GM10847 (cell line): ENCODE measurements around the gene ZNF500.

ENCODE experiments used
- POLR2A ChIP-seq: IDR thresholded peaks from 2 replicates; pipeline ENCODE4 v1.6.1; 2011; ENCODE audit not compliant: insufficient read length; ENCODE audit errors: extremely low read depth

ZNF500 gene

GRCh38 chr16:4800290-4801041 lies 33.5 kb upstream of the ZNF500 start:
- TF ChIP-seq POLR2A: peak; percentile 33

GRCh38 chr16:4799171-4799855 lies 32.4 kb upstream of the ZNF500 start:
- TF ChIP-seq POLR2A: no peak

GRCh38 chr16:4798456-4798855 lies 31.5 kb upstream of the ZNF500 start:
- TF ChIP-seq POLR2A: no peak

- no peak for TF ChIP-seq POLR2A
Observed at GRCh38 chr16:4797805-4798252, 30.9 kb upstream of the ZNF500 start.

GRCh38 chr16:4796982-4797804 lies 30.2 kb upstream of the ZNF500 start:
- TF ChIP-seq POLR2A: no peak

- no peak for TF ChIP-seq POLR2A
Observed at GRCh38 chr16:4795828-4796572, 29.0 kb upstream of the ZNF500 start.

GRCh38 chr16:4795181-4795827 lies 28.3 kb upstream of the ZNF500 start, which contains the start of gene SMIM22:
TSS of gene SMIM22 (plus strand) at chr16:4795369. CDS start at chr16:4795735, 366 bp downstream.
- TF ChIP-seq POLR2A: no peak

- no peak for TF ChIP-seq POLR2A
Observed at GRCh38 chr16:4792951-4793513, 26.1 kb upstream of the ZNF500 start.

- TF ChIP-seq POLR2A: no peak
Observed at GRCh38 chr16:4790871-4791270, 23.9 kb upstream of the ZNF500 start.

- TF ChIP-seq POLR2A: no peak
Observed at GRCh38 chr16:4790261-4790660, 23.3 kb upstream of the ZNF500 start.

- TF ChIP-seq POLR2A: no peak
Observed at GRCh38 chr16:4788910-4789309, 21.9 kb upstream of the ZNF500 start.

GRCh38 chr16:4788489-4788889 lies 21.5 kb upstream of the ZNF500 start:
- TF ChIP-seq POLR2A: no peak

GRCh38 chr16:4787627-4788482 lies 20.9 kb upstream of the ZNF500 start, which contains the start of gene SEPTIN12:
TSS of gene SEPTIN12 (minus strand) at chr16:4788345. CDS start at chr16:4787645, 700 bp downstream.
- TF ChIP-seq POLR2A: no peak
